ENCODE results near the gene RERE. TPM values are rescaled to one million over a fixed set of nuclear protein-coding genes. Genes with fewer than 3 reads are reported as not detected.

Gene RERE
- total and polyA plus RNA-seq, 2 donors: 69.0 to 168 TPM

DNA sequence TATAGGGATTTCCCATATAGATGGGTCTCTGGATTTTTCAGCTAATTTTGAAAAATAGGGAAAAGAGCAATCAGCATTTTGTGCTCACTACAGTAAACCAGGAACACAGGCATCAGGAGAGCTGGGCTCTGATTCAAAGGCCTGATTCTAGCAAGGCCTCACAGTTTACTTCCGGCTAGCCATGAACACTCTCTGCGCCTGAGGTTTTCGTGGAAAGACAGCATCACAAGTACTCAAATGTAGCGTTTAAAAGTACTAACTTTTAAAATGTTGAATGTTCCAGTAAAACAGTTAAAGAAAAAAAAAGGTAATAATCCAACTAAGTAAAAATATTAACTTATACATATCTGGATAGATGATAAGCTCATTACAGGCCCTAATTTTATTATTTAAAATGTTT is 379.0 kb downstream of the RERE start:
- DNase-seq (ENCODE audit: extremely low spot score): no peak
- Histone ChIP-seq H3K4me1 (ENCODE audit: insufficient read depth) (peaks cover 2% of the 10 kb centered on the region), H3K4me3 (ENCODE audit: low read depth, low read length) (no peak overlapping the region), H3K27ac (ENCODE audit: low read depth) (no peak overlapping the region), H3K36me3 (ENCODE audit: insufficient read depth) (no peaks in the 10 kb centered on the region)
- 29% methylated on average over 4 of the region's 4 CpGs for WGBS

DNA sequence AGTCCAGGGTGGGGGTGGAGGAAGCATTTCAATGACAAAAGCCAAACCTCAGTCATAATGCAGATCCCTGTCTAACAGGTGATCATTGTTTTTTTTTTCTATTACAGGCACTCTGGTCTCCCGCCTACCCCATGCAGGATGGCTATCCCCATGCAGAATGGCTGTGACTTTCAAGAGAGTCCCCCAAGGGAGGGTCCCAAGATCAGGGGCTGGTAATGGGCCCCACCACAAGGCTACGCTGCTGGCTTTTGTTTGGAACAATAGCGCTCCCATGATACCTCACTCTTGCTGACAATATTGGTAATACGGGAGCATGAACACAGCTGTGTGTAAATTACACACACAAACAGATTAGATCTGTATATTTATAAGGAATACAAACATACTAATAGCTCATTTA is 380.1 kb downstream of the RERE start:
- 85% methylated on average over 4 of the region's 4 CpGs for WGBS
- Histone ChIP-seq H3K27ac (ENCODE audit: low read depth) (no peak overlapping the region), H3K36me3 (ENCODE audit: insufficient read depth) (no peaks in the 10 kb centered on the region), H3K4me3 (ENCODE audit: low read depth, low read length) (no peak overlapping the region), H3K4me1 (ENCODE audit: insufficient read depth) (peaks cover 2% of the 10 kb centered on the region)
- no peak for DNase-seq (ENCODE audit: extremely low spot score)

DNA sequence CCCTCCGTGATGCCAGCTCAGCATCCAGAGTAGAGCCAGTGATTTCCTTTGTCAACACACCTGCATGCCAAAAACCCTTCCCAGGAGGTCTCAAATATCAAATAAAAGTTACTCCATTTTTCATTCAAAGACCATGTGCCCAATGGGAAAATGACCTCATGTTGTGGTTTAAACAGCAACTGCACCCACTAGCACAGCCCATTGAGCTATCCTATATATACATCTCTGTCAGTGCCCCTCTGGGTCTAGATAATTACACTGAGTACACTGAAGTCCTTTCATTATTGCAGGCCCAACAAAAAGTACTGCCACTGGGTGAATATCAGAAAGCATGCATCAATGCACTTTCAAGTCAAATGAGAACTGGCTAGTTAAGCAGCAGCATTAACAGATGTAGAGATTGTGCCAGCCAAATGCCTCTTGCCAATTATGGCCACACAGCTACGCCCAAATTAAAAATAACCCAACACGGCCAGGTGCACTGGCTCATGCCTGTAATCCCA is 381.8 kb downstream of the RERE start:
- 84% methylated on average over 3 of the region's 3 CpGs for WGBS
- H3K4me1 ChIP-seq (ENCODE audit: insufficient read depth): peaks cover 2% of the 10 kb centered on the region
- H3K27ac ChIP-seq (ENCODE audit: low read depth): no peak overlapping the region
- H3K4me3 ChIP-seq (ENCODE audit: low read depth, low read length): no peak overlapping the region
- H3K36me3 ChIP-seq (ENCODE audit: insufficient read depth): no peaks in the 10 kb centered on the region
- DNase-seq (ENCODE audit: extremely low spot score): no peak

DNA sequence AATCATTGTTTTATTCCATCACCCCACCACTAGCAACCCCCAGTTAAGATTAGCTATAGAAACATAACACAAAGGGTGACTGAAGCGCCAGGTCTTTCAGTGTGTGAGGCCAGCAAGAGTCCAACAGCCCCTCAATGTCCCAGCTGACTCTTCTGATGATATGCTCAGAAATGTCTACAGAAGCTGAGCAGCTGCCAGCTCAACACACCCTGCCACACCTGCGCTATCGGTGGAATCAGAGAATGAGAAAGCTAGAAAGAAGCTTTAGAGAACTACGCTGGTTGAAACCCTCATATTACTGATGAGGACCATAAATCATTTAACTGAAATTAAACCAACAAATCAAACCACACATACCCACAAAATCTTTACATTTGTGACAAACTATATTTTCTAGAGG is 383.3 kb downstream of the RERE start:
- H3K4me1 ChIP-seq (ENCODE audit: insufficient read depth): peaks cover 2% of the 10 kb centered on the region
- no peak overlapping the region for H3K27ac ChIP-seq (ENCODE audit: low read depth)
- no peaks in the 10 kb centered on the region for H3K36me3 ChIP-seq (ENCODE audit: insufficient read depth)
- 91% methylated on average over 4 of the region's 4 CpGs for WGBS
- no peak for DNase-seq (ENCODE audit: extremely low spot score)
- H3K4me3 ChIP-seq (ENCODE audit: low read depth, low read length): no peak overlapping the region

DNA sequence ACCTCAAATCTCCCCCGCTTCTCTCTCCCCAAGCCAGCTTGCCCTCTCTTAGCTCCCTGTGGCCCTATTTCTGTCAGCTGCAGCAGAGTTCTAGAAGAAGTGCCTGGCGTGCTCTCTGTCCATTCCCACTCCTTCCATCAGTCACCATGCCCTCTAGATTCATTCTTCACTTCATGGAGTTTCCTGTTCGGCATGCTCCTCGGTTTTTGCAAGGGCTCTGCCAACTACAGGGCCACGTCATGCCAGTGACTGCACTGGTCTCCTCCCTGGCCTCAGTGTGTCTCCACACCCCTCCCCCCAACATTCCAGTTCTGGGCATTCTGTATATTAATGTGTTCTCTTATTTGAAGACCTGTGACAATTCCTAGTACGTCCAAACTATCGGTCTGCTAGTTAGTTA is 385.7 kb downstream of the RERE start:
- no peaks in the 10 kb centered on the region for H3K4me1 ChIP-seq (ENCODE audit: insufficient read depth)
- no peak overlapping the region for H3K4me3 ChIP-seq (ENCODE audit: low read depth, low read length)
- H3K27ac ChIP-seq (ENCODE audit: low read depth): no peak overlapping the region
- WGBS: 93% methylated on average over 7 of the region's 7 CpGs
- no peak for DNase-seq (ENCODE audit: extremely low spot score)
- no peaks in the 10 kb centered on the region for H3K36me3 ChIP-seq (ENCODE audit: insufficient read depth)

DNA sequence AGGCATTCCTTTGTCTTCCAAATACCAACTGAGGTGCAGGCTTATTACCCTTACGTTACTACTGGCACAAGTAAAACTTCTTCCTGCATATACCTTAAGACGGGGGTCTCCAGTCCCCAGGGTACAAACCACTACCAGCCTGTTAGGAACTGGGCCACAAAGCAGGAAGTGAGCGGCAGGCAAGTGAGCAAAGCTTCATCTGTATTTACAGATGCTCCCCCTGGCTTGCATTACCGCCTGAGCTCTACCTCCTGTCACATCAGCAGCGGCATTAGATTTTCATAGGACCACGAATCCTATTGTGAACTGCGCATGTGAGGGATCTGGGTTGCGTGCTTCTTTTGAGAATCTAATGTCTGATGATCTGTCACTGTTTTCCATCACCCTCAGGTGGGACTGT is 386.4 kb downstream of the RERE start:
- H3K27ac ChIP-seq (ENCODE audit: low read depth): no peak overlapping the region

DNA sequence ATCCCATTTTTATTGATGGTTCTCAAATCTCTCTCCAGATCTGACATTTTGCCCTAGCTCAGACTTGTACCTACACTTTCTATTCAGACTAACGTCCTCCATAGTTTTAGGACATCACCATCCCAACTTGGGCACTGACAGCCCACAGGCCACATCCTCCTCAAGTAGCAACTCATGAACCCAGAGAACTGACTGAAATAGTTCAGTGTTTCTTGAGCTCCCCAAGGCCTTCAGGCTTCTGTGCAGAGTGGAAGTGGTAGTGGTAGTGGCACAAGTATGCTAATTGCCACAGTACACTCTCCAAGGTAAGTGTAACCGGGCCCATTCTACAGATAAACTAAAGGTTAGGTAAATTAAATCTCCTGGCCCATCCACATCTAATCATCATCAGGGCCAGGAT is 387.0 kb downstream of the RERE start:
- Histone ChIP-seq H3K4me3 (ENCODE audit: low read depth, low read length) (no peak overlapping the region), H3K27ac (ENCODE audit: low read depth) (no peak overlapping the region), H3K36me3 (ENCODE audit: insufficient read depth) (no peaks in the 10 kb centered on the region), H3K4me1 (ENCODE audit: insufficient read depth) (no peaks in the 10 kb centered on the region)
- WGBS: 87% methylated on average over 2 of the region's 2 CpGs
- DNase-seq (ENCODE audit: extremely low spot score): no peak

More for the DNA sequence above, 386.4 kb downstream of the RERE start:
- Histone ChIP-seq H3K4me1 (ENCODE audit: insufficient read depth) (no peaks in the 10 kb centered on the region), H3K36me3 (ENCODE audit: insufficient read depth) (no peaks in the 10 kb centered on the region), H3K4me3 (ENCODE audit: low read depth, low read length) (no peak overlapping the region)
- no peak for DNase-seq (ENCODE audit: extremely low spot score)
- WGBS: 87% methylated on average over 8 of the region's 8 CpGs

DNA sequence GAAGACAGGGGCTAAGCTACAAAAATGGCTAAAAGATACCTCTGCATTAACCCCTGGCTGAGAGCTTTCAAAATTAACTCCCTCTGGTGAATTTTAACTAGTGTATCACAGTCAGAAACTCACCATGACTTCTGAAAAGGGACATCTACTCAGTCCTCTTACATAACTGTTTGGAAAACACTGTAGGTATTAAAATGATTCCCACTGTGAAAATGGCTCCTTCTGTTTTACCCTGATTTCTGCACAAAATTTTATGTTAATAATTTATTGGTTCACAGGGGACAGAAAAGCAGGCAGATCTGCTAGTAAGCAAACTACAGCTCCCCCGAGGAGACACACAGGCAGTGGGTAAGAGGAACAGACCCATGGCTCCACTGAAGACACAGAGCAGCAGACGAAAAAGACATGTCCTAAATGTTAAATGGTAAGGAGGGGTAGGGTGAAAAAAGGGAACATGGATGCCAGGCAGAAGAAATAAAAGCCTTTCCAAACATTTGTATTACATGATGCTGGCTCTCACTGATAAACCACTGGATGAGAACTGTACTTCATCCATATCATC is 387.8 kb downstream of the RERE start:
- no peak for DNase-seq (ENCODE audit: extremely low spot score)
- Histone ChIP-seq H3K36me3 (ENCODE audit: insufficient read depth) (no peaks in the 10 kb centered on the region), H3K4me1 (ENCODE audit: insufficient read depth) (no peaks in the 10 kb centered on the region), H3K4me3 (ENCODE audit: low read depth, low read length) (no peak overlapping the region), H3K27ac (ENCODE audit: low read depth) (no peak overlapping the region)
- WGBS: 86% methylated on average over 2 of the region's 2 CpGs

DNA sequence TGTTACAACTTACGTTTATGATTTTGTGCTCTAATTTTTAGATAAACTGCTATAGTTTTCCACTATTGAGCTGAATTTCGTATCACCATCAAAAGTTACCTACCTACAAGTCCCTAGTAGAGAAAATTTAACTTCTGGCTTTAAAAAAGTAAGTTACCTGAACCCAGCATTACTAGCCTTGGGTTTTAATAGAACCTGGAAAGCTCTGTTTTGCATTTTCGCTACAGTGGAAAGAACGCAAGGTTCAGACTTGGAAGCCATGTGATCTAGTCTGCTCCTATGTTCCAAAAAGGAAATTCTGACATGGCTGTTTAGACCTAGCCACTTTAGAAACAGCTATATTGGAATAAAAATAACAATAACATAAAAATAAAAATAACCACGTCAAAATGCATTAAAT is 389.0 kb downstream of the RERE start:
- no peak overlapping the region for H3K4me3 ChIP-seq (ENCODE audit: low read depth, low read length)
- H3K4me1 ChIP-seq (ENCODE audit: insufficient read depth): no peaks in the 10 kb centered on the region
- no peak overlapping the region for H3K27ac ChIP-seq (ENCODE audit: low read depth)
- H3K36me3 ChIP-seq (ENCODE audit: insufficient read depth): no peaks in the 10 kb centered on the region
- DNase-seq (ENCODE audit: extremely low spot score): no peak
- 87% methylated on average over 5 of the region's 5 CpGs for WGBS

DNA sequence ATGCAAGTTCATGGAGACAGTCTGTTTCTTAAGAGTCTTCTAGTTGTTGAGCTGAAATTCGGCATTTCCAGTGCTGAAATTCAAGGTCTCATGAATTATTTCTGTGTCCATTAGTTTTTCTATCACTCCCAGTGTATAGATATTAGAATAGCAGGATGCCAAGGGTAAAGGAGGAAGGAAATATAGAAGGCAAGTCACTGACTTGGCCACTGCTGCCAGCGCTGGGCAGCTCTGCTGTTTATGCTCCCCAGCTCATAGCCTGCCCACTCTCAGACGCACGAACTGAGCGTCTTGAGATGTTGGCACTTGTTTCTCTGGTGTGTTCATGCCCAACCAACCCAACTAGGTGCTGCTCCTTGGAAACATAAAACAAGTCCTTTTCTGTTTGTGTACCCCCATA is 389.5 kb downstream of the RERE start:
- H3K36me3 ChIP-seq (ENCODE audit: insufficient read depth): no peaks in the 10 kb centered on the region
- no peak overlapping the region for H3K27ac ChIP-seq (ENCODE audit: low read depth)
- WGBS: 78% methylated on average over 5 of the region's 5 CpGs
- no peak for DNase-seq (ENCODE audit: extremely low spot score)
- H3K4me3 ChIP-seq (ENCODE audit: low read depth, low read length): no peak overlapping the region
- no peaks in the 10 kb centered on the region for H3K4me1 ChIP-seq (ENCODE audit: insufficient read depth)

DNA sequence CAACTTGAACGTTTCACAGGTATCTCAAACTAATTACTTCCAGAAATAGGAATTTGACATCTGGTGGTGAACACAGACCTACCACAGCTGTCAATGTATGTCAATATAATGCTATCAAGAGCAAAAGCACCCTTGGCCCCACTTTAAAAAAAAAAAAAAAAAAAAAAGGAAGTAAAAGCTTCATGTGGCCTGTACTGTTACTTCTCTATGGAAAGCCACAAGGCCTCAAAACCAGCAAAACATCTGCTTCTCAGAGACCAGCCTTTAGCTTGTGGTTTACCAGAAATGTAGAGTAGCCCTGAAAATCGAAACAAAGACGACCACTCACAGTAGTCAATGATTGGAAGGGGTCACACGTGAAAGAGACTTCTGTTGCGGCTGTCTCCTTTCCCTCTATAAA is 389.9 kb downstream of the RERE start:
- WGBS: 78% methylated on average over 5 of the region's 5 CpGs
- Histone ChIP-seq H3K4me3 (ENCODE audit: low read depth, low read length) (no peak overlapping the region), H3K36me3 (ENCODE audit: insufficient read depth) (no peaks in the 10 kb centered on the region), H3K4me1 (ENCODE audit: insufficient read depth) (no peaks in the 10 kb centered on the region), H3K27ac (ENCODE audit: low read depth) (no peak overlapping the region)
- DNase-seq (ENCODE audit: extremely low spot score): no peak

DNA sequence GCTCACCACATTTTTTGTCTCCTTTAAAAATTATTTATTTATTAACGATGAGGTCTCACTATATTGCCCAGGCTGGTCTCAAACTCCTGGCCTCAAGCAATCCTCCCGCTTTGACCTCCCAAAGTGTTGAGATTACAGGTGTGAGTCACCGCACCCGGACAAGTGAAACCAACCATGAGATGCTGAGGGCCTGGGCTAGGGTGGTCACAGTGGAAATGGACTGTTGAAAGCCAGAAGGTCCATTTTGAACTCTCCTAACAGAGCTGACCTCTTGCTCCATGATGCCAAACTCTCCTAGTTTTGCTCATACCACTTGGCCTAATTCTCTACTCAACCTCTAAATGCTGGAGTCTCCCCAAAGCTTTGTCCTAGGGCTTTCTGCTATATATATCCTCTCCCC is 390.4 kb downstream of the RERE start:
- no peaks in the 10 kb centered on the region for H3K4me1 ChIP-seq (ENCODE audit: insufficient read depth)
- DNase-seq (ENCODE audit: extremely low spot score): no peak
- WGBS: 96% methylated on average over 4 of the region's 4 CpGs
- no peak overlapping the region for H3K4me3 ChIP-seq (ENCODE audit: low read depth, low read length)
- H3K27ac ChIP-seq (ENCODE audit: low read depth): no peak overlapping the region
- H3K36me3 ChIP-seq (ENCODE audit: insufficient read depth): no peaks in the 10 kb centered on the region

DNA sequence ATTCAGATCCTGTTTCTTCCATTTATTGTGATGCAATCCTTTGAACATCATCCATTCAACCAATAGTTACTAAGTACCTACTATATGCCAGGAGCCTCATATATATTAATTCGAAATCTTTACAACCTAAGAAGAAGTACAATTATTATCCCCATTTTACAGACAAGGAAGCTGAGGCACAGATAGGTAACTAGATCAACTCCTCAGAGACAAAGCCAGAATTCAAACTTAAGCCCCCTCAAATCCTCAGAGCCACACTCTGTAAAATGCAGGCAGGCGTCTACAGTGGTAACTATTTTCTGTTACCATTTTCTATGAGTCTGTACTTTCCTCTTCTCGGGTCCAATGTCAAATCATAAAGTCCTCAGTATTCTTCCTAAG is 391.7 kb downstream of the RERE start:
- Histone ChIP-seq H3K4me1 (ENCODE audit: insufficient read depth) (no peaks in the 10 kb centered on the region), H3K27ac (ENCODE audit: low read depth) (no peak overlapping the region), H3K36me3 (ENCODE audit: insufficient read depth) (no peaks in the 10 kb centered on the region), H3K4me3 (ENCODE audit: low read depth, low read length) (no peak overlapping the region)
- 95% methylated on average over 3 of the region's 3 CpGs for WGBS
- no peak for DNase-seq (ENCODE audit: extremely low spot score)

DNA sequence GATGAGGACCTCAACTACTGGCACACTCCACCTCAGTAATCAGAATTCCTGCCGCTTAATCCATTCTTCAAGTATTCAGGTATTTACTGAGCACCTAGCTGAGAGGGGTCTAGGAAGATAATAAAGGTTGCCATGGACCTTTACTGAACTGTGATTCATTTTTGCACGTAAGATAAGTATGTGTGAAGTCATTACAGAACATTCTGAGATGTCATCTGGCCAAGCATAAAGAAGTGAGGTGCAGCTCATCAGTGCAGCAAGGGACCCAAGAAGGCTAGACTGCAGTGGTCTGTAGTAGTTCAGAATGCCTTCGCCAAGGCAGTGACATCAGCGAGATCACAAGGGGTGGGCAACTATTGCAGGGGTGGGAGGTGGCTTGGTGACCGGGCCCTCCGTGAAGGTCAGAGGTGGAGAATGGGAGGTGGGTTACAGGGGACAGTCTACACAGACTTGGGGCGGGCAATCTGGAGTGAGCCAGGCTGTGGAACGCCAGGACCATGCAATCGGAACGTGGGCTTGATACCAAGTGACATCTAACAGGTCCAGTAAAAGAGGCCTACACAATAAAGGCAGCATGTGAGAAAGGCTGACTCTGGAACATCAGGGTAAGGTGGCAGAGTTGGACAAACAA is 392.2 kb downstream of the RERE start:
- Histone ChIP-seq H3K4me3 (ENCODE audit: low read depth, low read length) (no peak overlapping the region), H3K4me1 (ENCODE audit: insufficient read depth) (no peaks in the 10 kb centered on the region), H3K27ac (ENCODE audit: low read depth) (no peak overlapping the region), H3K36me3 (ENCODE audit: insufficient read depth) (no peaks in the 10 kb centered on the region)
- 92% methylated on average over 10 of the region's 10 CpGs for WGBS
- no peak for DNase-seq (ENCODE audit: extremely low spot score)
